Ishikawa (cell line): ENCODE results near the gene SLC2A4.

Experiments used
- CEBPB ChIP-seq: IDR thresholded peaks from 2 replicates; pipeline ENCODE4 v1.6.1; 2012
- CREB1 ChIP-seq: IDR thresholded peaks from 2 replicates; pipeline ENCODE4 v1.6.1; 2012; ENCODE audit warnings: low read depth
- EP300 ChIP-seq: IDR thresholded peaks from 2 replicates; pipeline ENCODE4 v1.6.1; 2012; ENCODE audit warnings: borderline replicate concordance
- TAF1 ChIP-seq: IDR thresholded peaks from 2 replicates; pipeline ENCODE4 v1.6.1; 2012; ENCODE audit warnings: low read depth, mild to moderate bottlenecking
- USF1 ChIP-seq: IDR thresholded peaks from 2 replicates; pipeline ENCODE4 v1.6.1; 2012

GRCh38 chr17:7266784-7267183 lies 14.7 kb upstream of the SLC2A4 start:
- TF ChIP-seq CEBPB (no peak), EP300 (no peak), TAF1 (no peak), USF1 (no peak), CREB1 (no peak)
